ENCODE data around the gene RPL36. TPM values are rescaled to one million over a fixed set of nuclear protein-coding genes. Genes with fewer than 3 reads are reported as not detected.

Gene RPL36
- total and polyA plus RNA-seq, 9 of the 15 experiments (the other 6 are each of a cell fraction or from before 2014, with no cell fraction given), result 350 to 3,412 (median 1,507) TPM

GRCh38 chr19:5719961-5720790 is 30.1 kb downstream of the RPL36 start, which contains the start of the genes CATSPERD and LONP1 (continued):
- TF ChIP-seq WHSC1 (IDR thresholded peaks at IDR 0.05; ENCODE audit: low read length) (no peak), SMARCE1 (IDR thresholded peaks at IDR 0.05) (no peak), CSDE1 (IDR thresholded peaks at IDR 0.05) (no peak), SIN3B (IDR thresholded peaks at IDR 0.05; ENCODE audit: low read depth) (peak; percentile 99), PCBP2 (IDR thresholded peaks at IDR 0.05; ENCODE audit: low read depth, low read length, poor library complexity, severe bottlenecking) (no peak), GMEB1 (CRISPR knock-in tag; IDR thresholded peaks at IDR 0.05) (peak; percentile 75), ZNF239 (CRISPR knock-in tag; IDR thresholded peaks at IDR 0.05) (peak; percentile 20; the same call in 1 of the 2 replicates), TCF7 (IDR thresholded peaks at IDR 0.05; ENCODE audit: borderline replicate concordance) (no peak), ZNF830 (CRISPR knock-in tag; IDR thresholded peaks at IDR 0.05) (no peak), TOE1 (IDR thresholded peaks at IDR 0.05; ENCODE audit: borderline replicate concordance) (peak; percentile 97), TOE1 (CRISPR knock-in tag; IDR thresholded peaks at IDR 0.05; ENCODE audit: borderline replicate concordance, low read depth) (no peak), NBN (IDR thresholded peaks at IDR 0.05; ENCODE audit: low read depth) (peak; percentile 59; the same call in 1 of the 2 replicates), L3MBTL2 (IDR thresholded peaks at IDR 0.05) (peak; percentile 91; the same call in 1 of the 2 replicates), SMAD4 (CRISPR knock-in tag; conservative IDR thresholded peaks at IDR 0.05) (peak; percentile 67), HDAC8 (tag; IDR thresholded peaks at IDR 0.05) (no peak; the same call in 1 of the 2 replicates), PHB2 (IDR thresholded peaks at IDR 0.05; ENCODE audit: low read depth) (no peak), JUNB (CRISPR knock-in tag; conservative IDR thresholded peaks at IDR 0.05) (no peak), ZNF311 (CRISPR knock-in tag; IDR thresholded peaks at IDR 0.05) (no peak), ARID2 (IDR thresholded peaks at IDR 0.05) (no peak), ZNF224 (CRISPR knock-in tag; IDR thresholded peaks at IDR 0.05) (no peak), TAF1 (IDR thresholded peaks at IDR 0.05; ENCODE audit: control insufficient read depth, extremely low read depth, insufficient read depth, low read length, severe bottlenecking) (peak; percentile 97), SMAD3 (CRISPR knock-in tag; conservative IDR thresholded peaks at IDR 0.05) (peak; percentile 60; the same call in 1 of the 2 replicates), BACH1 (tag; IDR thresholded peaks at IDR 0.05) (no peak), NR2F6 (CRISPR knock-in tag; IDR thresholded peaks at IDR 0.05) (no peak)

Data from K562 (cell line).